Right atrium auricular region (tissue), 2 donors: ENCODE data around the gene MN1. TPM values are rescaled to one million over a fixed set of nuclear protein-coding genes. Genes with fewer than 3 reads are reported as not detected.

Experiments used
- DNase-seq: peaks from one replicate; pipeline ENCODE4 v3.0.0-alpha.2; 2019; ENCODE audit warnings: low spot score
- H3K27ac ChIP-seq, 2 donors: fragments of 200-600 bp; sonication (generic); 1 replicate in 1 of 2; 2 replicates in 1 of 2; pipeline ENCODE4 v1.5.1; 2016 to 2019
- H3K27me3 ChIP-seq, 2 donors: fragments of 200-600 bp; sonication (generic); one replicate each; pipeline versions ENCODE4 v1.5.1 to v1.6.0; 2017 to 2019
- H3K36me3 ChIP-seq: fragments of 200-600 bp; sonication (generic); one replicate; pipeline ENCODE4 v1.5.1; 2016
- H3K4me1 ChIP-seq, 2 donors: fragments of 200-600 bp; sonication (generic); one replicate each; pipeline versions ENCODE4 v1.5.1 to v1.6.0; 2017 to 2019
- H3K4me3 ChIP-seq, 2 donors: fragments of 200-600 bp; sonication (generic); 1 replicate in 1 of 2; 2 replicates in 1 of 2; pipeline ENCODE4 v1.5.1; 2017 to 2019; ENCODE audit warnings: mild to moderate bottlenecking in 1 of 2, moderate library complexity in 1 of 2
- H3K9me3 ChIP-seq, 2 donors: fragments of 200-600 bp; sonication (generic); one replicate each; pipeline ENCODE4 v1.5.1; 2019
- total RNA-seq, 2 donors: library from RNA; depleted of rRNA; stranded (reverse); fragments of >200 nt; gene quantifications; one replicate each; pipeline ENCODE4 v1.1.0, GENCODE V29; 2016
- TF ChIP-seq, protein P1 (sequence below), 2 donors: fragments of 200-600 bp; sonication (generic); IDR thresholded peaks; one replicate each; pipeline ENCODE4 v1.5.1; 2019; ENCODE audit warnings: antibody characterized with exemption in 2 of 2

MN1 gene
- total RNA-seq, 2 donors from 2014 or later: 13.0 to 14.3 TPM

DNA sequence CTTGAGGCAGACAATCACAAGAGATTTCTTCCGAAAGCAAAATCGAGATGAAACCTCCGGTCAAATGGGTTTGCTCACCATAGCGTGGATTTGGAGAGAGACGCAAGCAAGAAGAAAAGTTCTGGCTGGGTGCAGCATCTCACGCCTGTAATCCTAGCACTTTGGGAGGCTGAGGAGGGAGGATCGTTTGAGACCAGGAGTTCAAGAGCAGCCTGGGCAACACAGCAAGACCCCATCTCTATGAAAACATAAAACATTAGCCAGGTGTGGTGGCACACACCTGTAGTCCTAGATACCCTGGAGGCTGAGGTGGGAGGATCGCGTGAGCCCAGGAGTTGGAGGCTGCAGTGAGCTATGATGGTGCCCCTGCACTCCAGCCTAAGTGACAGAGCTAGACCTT lies 24.4 kb downstream of the MN1 start:
- Histone ChIP-seq H3K4me1 (peaks cover 0 to 53% of the 10 kb centered on the region in 2 donors), H3K4me3 (no peak overlapping the region)

DNA sequence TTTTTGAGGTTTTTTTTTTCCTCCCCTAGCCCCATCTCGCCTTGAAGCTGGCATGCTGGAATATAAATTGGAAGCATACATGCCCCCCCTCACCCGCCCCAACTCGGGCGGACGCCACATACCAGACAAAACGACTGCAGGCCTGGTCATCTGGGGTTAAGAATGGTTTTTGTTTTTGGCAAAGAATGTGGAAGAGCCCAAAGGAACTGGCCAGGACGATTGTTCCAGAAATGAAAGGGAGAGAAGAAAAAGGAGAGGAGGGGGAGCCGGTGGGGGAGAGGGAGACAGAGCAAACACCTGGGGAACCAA lies 25.0 kb downstream of the MN1 start:
- no peaks in the 10 kb centered on the region for H3K36me3 ChIP-seq
- H3K4me3 ChIP-seq: peak overlapping the region in 1 of 2 donors; percentile 5
- H3K4me1 ChIP-seq: peaks cover 0 to 49% of the 10 kb centered on the region in 2 donors
- TF ChIP-seq, protein P1, sequence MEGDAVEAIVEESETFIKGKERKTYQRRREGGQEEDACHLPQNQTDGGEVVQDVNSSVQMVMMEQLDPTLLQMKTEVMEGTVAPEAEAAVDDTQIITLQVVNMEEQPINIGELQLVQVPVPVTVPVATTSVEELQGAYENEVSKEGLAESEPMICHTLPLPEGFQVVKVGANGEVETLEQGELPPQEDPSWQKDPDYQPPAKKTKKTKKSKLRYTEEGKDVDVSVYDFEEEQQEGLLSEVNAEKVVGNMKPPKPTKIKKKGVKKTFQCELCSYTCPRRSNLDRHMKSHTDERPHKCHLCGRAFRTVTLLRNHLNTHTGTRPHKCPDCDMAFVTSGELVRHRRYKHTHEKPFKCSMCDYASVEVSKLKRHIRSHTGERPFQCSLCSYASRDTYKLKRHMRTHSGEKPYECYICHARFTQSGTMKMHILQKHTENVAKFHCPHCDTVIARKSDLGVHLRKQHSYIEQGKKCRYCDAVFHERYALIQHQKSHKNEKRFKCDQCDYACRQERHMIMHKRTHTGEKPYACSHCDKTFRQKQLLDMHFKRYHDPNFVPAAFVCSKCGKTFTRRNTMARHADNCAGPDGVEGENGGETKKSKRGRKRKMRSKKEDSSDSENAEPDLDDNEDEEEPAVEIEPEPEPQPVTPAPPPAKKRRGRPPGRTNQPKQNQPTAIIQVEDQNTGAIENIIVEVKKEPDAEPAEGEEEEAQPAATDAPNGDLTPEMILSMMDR (IDR thresholded peaks at IDR 0.05): no peak
- peak overlapping the region; percentile 65 to 69 for H3K27ac ChIP-seq
- DNase-seq: no peak
- H3K9me3 ChIP-seq: peaks cover 0 to 7% of the 10 kb centered on the region in 2 donors
- no peaks in the 10 kb centered on the region for H3K27me3 ChIP-seq

More for the DNA sequence above, 24.4 kb downstream of the MN1 start:
- TF ChIP-seq, protein P1 (IDR thresholded peaks at IDR 0.05): no peak
- Histone ChIP-seq H3K27me3 (no peaks in the 10 kb centered on the region), H3K27ac (peak overlapping the region; percentile 65 to 69), H3K9me3 (peaks cover 0 to 7% of the 10 kb centered on the region in 2 donors), H3K36me3 (no peaks in the 10 kb centered on the region)
- DNase-seq: no peak

DNA sequence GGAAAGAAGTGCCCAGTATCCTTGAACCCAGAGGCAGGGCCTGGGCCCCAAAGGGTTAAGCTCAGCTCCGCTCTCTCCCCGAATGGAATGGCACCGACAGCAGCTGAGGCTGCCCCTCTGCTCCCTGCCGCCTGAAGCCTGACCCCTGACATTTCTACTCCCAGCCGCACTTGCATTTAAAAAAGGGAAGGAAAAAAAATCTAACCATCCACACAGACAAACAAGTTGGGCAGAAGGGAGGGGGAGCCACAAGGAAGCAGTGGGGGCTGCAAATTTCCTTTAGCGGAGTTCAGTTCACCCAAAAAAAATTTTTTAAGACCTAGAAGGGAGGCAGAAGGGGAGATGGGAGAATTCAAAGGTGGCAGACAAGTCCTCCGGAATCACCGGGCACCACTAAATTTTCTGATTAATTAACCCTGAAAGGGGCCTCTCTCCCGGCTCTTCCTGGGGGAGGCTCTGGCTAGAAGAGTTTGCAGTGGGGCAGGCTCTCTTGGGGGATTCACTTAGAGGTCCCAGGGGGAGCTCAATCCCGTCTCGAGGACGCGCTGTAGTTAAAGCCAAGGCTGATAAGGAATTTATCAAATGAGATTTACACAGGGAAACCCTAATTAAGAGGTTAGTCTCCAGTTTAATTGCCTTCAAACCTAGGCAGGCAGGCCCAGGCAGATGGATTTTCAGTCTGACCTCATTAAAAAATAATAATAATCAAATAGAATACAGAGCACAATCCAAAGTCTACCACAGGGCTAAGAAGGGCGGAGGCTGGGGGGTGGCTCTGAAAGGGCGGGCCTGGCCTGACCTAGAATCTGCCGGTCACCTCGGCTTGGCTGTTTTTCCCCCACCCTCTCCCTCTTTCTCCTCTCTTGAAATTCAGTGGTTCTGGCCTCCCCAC lies 25.6 kb downstream of the MN1 start:
- Histone ChIP-seq H3K27me3 (no peaks in the 10 kb centered on the region), H3K9me3 (peaks cover 0 to 6% of the 10 kb centered on the region in 2 donors), H3K4me1 (peaks cover 0 to 49% of the 10 kb centered on the region in 2 donors), H3K36me3 (no peaks in the 10 kb centered on the region), H3K27ac (peak overlapping the region; percentile 65 to 69), H3K4me3 (peak overlapping the region; percentile 5)
- TF ChIP-seq, protein P1 (IDR thresholded peaks at IDR 0.05): no peak
- no peak for DNase-seq

DNA sequence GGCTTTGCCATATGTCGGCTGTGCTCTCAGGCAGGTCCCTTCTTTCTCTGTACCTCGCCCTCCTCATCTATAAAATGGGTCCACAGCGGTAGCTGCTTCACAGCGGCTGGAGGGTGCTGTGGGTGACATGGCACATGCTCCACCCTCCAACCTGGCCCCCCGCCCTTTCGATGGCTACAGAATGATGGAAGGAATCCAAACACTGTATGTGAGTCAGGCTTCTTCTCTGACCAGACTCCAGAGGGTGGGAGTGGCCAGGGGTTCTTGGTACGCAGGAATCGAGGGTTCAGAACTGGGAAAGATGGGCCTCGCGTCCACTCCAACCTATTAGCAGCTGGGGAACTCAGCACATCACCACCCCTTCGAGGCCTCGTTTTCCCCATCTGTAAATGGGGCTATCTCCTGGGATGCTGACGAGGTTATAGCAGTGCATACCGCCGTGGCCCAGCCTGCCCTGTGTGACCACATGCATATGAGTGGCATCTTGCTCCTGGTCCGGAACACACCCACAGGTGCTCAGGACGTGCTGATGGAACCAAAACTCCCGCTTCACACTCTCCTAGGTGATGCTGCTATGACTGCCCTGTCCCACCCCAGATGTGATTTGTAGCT lies 26.4 kb downstream of the MN1 start:
- peaks cover 0 to 49% of the 10 kb centered on the region in 2 donors for H3K4me1 ChIP-seq
- H3K27ac ChIP-seq: peak overlapping the region; percentile 65 to 69
- H3K27me3 ChIP-seq: no peaks in the 10 kb centered on the region
- H3K36me3 ChIP-seq: no peaks in the 10 kb centered on the region
- H3K9me3 ChIP-seq: no peaks in the 10 kb centered on the region
- no peak overlapping the region for H3K4me3 ChIP-seq
- TF ChIP-seq, protein P1 (IDR thresholded peaks at IDR 0.05): no peak
- DNase-seq: no peak

DNA sequence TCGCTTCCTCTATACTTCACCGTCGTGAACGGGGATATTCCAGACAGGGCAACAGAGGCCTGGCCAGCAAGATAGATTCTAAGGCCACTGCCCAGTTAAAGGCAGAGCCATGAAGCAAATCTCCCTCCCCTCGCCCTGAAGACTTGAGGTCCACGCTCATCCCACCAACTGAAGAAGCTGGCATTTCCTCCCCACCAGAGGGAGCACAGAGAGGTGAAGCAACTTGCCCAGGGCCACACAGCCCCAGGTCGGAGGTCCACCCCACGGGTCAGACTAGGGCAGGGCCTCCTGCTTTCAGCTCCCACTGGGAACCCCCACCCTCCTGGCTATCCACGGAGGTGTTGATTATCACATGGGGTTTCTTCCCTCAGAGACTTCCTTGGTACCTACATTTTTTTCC lies 27.4 kb downstream of the MN1 start:
- peak overlapping the region; percentile 25 to 69 for H3K27ac ChIP-seq
- DNase-seq: no peak
- TF ChIP-seq, protein P1 (IDR thresholded peaks at IDR 0.05): no peak
- no peaks in the 10 kb centered on the region for H3K9me3 ChIP-seq
- no peaks in the 10 kb centered on the region for H3K27me3 ChIP-seq
- H3K4me1 ChIP-seq: peaks cover 0 to 47% of the 10 kb centered on the region in 2 donors
- no peaks in the 10 kb centered on the region for H3K36me3 ChIP-seq
- no peak overlapping the region for H3K4me3 ChIP-seq
